Activated naive CD8-positive, alpha-beta T cell treated with anti-CD3 and anti-CD28 coated beads, Interleukin-2, amount 50 U/mL, for 24 hours (primary cell): ENCODE data around the gene CDH4.

ENCODE experiments used
- ATAC-seq: fragments of 150-1000 bp; cut with Tn5 transposase; one replicate; pipeline ENCODE4 v1.10.0; 2021
- DNase-seq: peaks from one replicate; pipeline ENCODE4 v3.0.0; 2021
- H3K27ac Mint-ChIP-seq: one replicate; pipeline ENCODE4 v1.8.0; 2021; ENCODE audit warnings: mild to moderate bottlenecking, mixed read lengths
- H3K27me3 Mint-ChIP-seq: one replicate; pipeline ENCODE4 v1.8.0; 2021; ENCODE audit warnings: mixed read lengths
- H3K36me3 Mint-ChIP-seq: one replicate; pipeline ENCODE4 v1.8.0; 2021; ENCODE audit warnings: low read depth, mixed read lengths
- H3K4me1 Mint-ChIP-seq: one replicate; pipeline ENCODE4 v1.8.0; 2021; ENCODE audit warnings: mixed read lengths
- H3K4me3 Mint-ChIP-seq: one replicate; pipeline ENCODE4 v1.8.0; 2021; ENCODE audit warnings: mild to moderate bottlenecking, moderate library complexity, mixed read lengths
- H3K9me3 Mint-ChIP-seq: one replicate; pipeline ENCODE4 v1.8.0; 2021; ENCODE audit warnings: mixed read lengths

Gene CDH4

DNA sequence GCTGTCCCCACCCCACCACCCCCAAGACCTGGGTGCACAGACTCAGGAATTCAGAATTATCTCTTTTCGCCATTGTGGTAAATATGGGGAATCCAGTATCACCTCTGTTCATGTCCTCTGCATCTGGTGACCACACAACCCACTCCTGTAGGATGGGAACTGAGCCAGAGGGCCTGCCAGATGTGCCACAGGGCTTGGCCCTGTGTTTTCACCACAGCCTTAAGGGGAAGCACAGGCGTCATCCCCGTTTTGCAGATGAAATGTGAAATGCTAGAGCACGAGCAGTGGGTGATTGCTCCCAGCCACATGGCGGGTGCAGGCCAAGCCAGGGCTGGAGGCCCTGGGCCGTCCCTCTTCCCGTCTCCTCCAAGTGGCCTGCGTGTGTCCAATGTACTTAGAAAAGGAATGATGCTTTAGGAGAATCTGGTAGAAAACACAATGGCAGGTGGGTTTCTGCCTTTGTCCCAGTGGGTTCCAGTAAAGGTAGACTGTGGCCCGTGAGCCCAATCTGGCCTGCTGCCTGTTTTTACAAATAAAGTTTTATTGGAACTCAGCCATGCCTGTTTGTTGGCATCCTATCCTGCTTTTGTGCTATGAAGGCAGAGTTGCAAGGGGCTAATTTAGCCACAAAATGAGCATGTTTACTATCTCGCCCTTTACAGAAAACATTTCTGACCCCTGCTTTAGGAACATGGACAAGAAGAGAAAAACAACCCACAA is 309.2 kb downstream of the CDH4 start:
- no peak overlapping the region for H3K4me3 Mint-ChIP-seq
- ATAC-seq (no peak), DNase-seq (no peak)
- no peaks in the 10 kb centered on the region for H3K9me3 Mint-ChIP-seq
- H3K4me1 Mint-ChIP-seq, result no peaks in the 10 kb centered on the region
- no peak overlapping the region for H3K27ac Mint-ChIP-seq
- H3K27me3 Mint-ChIP-seq, result no peaks in the 10 kb centered on the region
- H3K36me3 Mint-ChIP-seq, result no peaks in the 10 kb centered on the region

DNA sequence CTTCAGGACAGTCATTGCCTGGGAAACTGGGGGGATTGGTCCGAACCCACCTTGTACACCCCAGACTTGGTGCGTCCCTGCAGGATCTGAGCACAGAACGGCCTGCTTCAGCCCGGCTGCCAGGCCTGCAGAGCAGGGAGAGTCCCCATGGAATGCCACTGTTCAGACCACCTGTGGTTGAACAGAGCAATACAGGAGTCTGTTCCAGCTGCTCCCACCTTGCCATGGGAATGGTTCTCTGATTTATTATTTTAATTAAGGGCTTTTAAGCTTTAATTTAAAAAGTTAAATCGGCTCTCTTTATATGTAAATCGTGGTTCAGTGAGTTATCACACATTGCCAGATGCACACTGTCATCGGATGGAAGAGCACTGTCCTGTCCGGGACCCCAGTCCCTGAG is 310.4 kb downstream of the CDH4 start:
- H3K36me3 Mint-ChIP-seq, result no peaks in the 10 kb centered on the region
- ATAC-seq (no peak), DNase-seq (no peak)
- no peak overlapping the region for H3K27ac Mint-ChIP-seq
- no peaks in the 10 kb centered on the region for H3K27me3 Mint-ChIP-seq
- no peak overlapping the region for H3K4me3 Mint-ChIP-seq
- H3K4me1 Mint-ChIP-seq, result no peaks in the 10 kb centered on the region
- no peaks in the 10 kb centered on the region for H3K9me3 Mint-ChIP-seq

DNA sequence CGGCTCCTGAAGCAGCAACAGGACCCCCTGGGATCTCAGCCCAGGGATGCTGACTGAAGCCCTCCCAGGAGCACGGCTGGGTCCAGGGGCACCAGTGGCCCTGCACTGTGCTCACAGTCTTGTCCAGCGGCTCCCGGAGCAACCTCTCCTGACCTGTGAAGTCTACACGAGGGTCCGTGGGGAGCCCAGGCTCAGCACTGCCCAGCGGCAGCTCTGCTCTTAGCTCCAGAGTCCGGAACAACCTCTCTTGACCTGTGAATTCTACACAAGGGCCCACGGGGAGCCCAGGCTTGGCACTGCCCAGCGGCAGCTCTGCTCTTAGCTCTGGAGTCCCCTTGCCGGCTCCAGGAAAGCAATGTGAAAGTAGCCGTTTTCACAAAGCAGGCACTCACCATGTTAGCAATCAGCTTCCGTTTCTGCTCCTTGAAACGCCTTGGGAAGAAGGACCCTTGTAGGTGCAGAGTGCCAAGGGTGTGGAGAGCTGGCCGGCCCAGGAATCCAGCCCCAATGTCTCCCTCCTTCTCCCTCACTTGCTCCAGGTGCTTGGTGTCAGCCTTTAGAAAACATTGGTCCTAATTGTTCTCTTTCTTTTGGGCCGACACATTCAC is 310.9 kb downstream of the CDH4 start:
- no peaks in the 10 kb centered on the region for H3K27me3 Mint-ChIP-seq
- H3K27ac Mint-ChIP-seq, result no peak overlapping the region
- no peaks in the 10 kb centered on the region for H3K36me3 Mint-ChIP-seq
- no peaks in the 10 kb centered on the region for H3K9me3 Mint-ChIP-seq
- H3K4me1 Mint-ChIP-seq, result no peaks in the 10 kb centered on the region
- DNase-seq, result no peak
- no peak overlapping the region for H3K4me3 Mint-ChIP-seq
- ATAC-seq, result no peak

DNA sequence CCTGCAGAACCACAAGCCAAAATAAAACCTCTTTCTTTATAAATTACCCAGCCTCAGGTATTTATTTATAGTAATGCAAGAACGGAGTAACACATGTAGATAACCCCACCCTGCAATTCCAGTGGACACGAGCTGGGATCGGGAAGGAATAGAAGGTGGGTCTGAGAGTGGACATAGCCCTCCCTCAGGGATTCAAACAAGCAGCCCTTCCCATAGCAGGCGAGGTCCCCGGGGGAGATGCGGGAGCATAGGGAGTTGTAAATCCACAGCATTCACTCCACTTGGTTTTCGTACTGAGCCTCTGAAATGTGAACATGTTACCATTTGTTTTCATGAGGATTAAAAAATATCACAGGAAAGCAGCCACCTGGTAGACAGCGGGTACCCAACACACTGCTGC is 312.6 kb downstream of the CDH4 start:
- ATAC-seq (no peak), DNase-seq (no peak)
- no peak overlapping the region for H3K27ac Mint-ChIP-seq

DNA sequence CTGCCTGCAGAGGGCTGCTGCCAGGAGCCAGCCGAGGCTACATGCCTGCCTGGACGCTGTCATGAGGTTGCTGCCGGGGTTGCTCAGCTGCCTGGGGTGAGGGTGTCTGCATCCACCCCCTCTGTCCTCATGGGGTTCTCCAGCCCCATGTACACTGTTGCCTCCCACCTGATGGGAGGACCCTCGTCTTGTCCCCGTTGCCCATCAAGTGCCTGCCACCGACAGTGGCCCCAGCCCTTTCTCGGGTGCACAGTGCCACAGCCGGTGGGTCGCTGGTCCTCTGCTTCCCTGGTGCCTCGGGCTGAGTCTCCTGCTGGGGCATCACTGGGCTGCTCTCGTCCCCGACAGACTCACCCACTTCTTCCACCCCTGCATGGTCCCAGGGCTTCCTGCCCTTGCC is 313.7 kb downstream of the CDH4 start:
- Mint-ChIP-seq H3K27ac (no peak overlapping the region), H3K27me3 (no peaks in the 10 kb centered on the region), H3K4me1 (no peaks in the 10 kb centered on the region), H3K36me3 (no peaks in the 10 kb centered on the region), H3K4me3 (no peak overlapping the region), H3K9me3 (no peaks in the 10 kb centered on the region)
- no peak for ATAC-seq
- no peak for DNase-seq

More for the DNA sequence above, 312.6 kb downstream of the CDH4 start:
- Mint-ChIP-seq H3K36me3 (no peaks in the 10 kb centered on the region), H3K27me3 (no peaks in the 10 kb centered on the region), H3K9me3 (no peaks in the 10 kb centered on the region), H3K4me3 (no peak overlapping the region), H3K4me1 (no peaks in the 10 kb centered on the region)

DNA sequence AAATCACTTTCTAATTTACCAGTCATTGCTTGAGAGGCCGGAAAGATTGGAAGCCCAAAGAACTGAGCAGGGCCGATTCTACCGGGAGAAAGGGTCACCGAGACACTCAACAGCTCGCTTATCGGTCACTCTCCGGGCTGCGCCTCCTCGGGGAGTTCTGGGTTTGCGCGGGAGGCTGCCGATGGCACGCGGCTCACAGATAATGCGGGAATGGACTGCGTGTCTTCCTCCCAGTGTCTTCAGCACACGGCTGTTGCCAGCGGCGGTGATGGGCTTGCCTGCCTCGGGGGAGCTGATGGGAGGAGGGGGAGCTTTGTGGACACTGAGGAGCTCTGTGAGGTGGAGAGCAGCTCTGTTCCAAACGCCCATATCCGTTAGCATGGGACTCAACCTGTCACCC is 314.6 kb downstream of the CDH4 start:
- H3K9me3 Mint-ChIP-seq, result no peaks in the 10 kb centered on the region
- H3K27me3 Mint-ChIP-seq, result no peaks in the 10 kb centered on the region
- no peak overlapping the region for H3K27ac Mint-ChIP-seq
- H3K4me3 Mint-ChIP-seq, result no peak overlapping the region
- H3K4me1 Mint-ChIP-seq, result no peaks in the 10 kb centered on the region
- no peak for DNase-seq
- no peak for ATAC-seq
- no peaks in the 10 kb centered on the region for H3K36me3 Mint-ChIP-seq

DNA sequence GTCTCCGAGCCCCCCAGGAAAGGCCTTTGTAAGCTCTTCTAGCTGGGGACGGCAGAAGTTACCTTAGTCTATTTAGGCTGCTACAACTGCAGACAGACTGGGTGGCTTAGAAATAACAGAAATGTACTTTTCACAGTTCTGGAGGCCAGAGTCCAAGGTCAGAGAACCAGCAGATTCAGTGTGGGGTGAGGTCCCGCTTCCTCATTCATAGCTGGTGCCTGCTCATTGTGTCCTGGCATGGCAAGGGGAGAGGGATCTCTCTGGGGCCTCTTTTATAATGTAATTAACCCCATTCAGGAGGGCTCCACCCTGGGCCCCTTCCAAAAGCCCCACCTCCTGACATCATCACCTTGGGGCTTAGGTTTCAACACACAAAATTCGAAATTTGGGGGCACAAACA is 315.1 kb downstream of the CDH4 start:
- H3K4me3 Mint-ChIP-seq, result no peak overlapping the region
- ATAC-seq (no peak), DNase-seq (no peak)
- H3K4me1 Mint-ChIP-seq, result no peaks in the 10 kb centered on the region
- no peaks in the 10 kb centered on the region for H3K9me3 Mint-ChIP-seq
- no peaks in the 10 kb centered on the region for H3K27me3 Mint-ChIP-seq
- no peak overlapping the region for H3K27ac Mint-ChIP-seq
- H3K36me3 Mint-ChIP-seq, result no peaks in the 10 kb centered on the region

DNA sequence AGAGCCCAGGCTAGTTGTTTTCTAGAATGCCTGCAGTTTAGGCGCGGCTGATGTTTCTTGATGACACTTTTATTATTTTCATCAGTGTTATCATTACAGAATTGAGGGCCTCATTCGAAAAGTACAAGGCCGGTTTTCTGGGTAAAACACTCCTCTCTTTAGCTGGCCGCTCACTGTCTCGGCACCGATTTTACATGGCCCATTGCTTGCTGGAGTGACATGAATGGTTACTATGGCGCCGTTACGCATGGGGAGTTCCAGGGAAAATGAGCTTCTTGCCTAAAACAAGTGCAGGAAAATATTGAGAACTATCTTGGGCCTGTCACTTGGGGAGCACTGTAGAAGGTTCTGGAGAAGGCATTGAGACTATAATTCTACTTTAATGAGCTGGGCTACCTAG is 317.8 kb downstream of the CDH4 start:
- ATAC-seq, result no peak
- H3K27me3 Mint-ChIP-seq, result no peaks in the 10 kb centered on the region
- no peak overlapping the region for H3K27ac Mint-ChIP-seq
- no peaks in the 10 kb centered on the region for H3K9me3 Mint-ChIP-seq
- DNase-seq, result no peak
- H3K4me1 Mint-ChIP-seq, result no peaks in the 10 kb centered on the region
- no peaks in the 10 kb centered on the region for H3K36me3 Mint-ChIP-seq
- H3K4me3 Mint-ChIP-seq, result no peak overlapping the region

DNA sequence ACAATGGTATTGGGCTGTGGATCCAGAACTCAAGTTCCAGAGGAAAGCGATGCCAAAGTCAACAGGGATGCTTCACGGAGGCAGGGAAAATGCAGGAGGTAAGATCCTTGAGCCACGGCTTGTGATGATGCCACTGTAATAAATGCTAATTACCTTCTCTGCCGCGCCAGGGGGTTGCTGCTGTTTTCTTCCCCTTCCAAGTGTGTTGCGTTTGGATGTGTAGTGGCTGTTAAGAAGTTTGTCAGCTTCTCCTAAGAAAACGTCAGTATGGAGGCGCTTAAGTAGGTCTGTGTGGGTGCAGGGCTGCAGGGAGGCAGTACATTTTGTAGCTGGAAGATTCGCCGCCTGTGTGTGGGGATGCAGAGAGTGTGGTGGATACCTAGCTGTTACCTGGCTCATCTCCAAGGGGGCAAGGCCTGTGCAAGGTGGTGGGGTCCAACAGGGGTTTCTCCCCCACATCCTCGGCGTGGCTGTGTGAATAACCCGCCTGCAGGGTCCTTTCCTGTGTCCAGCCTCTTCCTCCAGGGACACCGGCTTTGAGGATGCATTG is 318.7 kb downstream of the CDH4 start:
- Mint-ChIP-seq H3K9me3 (no peaks in the 10 kb centered on the region), H3K36me3 (no peaks in the 10 kb centered on the region), H3K4me3 (no peak overlapping the region), H3K27me3 (no peaks in the 10 kb centered on the region), H3K27ac (no peak overlapping the region), H3K4me1 (no peaks in the 10 kb centered on the region)
- ATAC-seq (no peak), DNase-seq (no peak)

DNA sequence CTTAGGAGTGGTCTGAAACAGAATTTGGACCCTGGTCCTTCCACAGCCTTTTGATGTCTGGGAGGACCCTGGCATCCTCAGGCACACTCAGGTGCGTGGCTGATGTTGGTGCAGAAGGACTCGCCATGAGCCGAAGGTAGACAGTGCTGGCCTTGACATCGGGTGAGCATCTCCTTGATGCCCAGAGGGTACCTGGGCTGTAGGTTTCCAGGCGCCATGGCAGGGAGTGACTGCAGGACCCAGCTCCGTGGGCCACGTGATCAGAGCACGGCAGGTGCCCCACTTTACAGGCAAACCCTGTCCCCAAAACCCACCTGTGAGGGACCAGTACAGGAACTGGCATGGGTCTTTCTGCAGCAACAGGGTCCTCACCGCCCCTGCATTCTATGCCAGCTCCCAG is 319.2 kb downstream of the CDH4 start:
- DNase-seq (no peak), ATAC-seq (no peak)
- no peak overlapping the region for H3K4me3 Mint-ChIP-seq
- no peaks in the 10 kb centered on the region for H3K4me1 Mint-ChIP-seq
- H3K27me3 Mint-ChIP-seq, result no peaks in the 10 kb centered on the region
- no peaks in the 10 kb centered on the region for H3K9me3 Mint-ChIP-seq
- H3K36me3 Mint-ChIP-seq, result no peaks in the 10 kb centered on the region
- no peak overlapping the region for H3K27ac Mint-ChIP-seq

DNA sequence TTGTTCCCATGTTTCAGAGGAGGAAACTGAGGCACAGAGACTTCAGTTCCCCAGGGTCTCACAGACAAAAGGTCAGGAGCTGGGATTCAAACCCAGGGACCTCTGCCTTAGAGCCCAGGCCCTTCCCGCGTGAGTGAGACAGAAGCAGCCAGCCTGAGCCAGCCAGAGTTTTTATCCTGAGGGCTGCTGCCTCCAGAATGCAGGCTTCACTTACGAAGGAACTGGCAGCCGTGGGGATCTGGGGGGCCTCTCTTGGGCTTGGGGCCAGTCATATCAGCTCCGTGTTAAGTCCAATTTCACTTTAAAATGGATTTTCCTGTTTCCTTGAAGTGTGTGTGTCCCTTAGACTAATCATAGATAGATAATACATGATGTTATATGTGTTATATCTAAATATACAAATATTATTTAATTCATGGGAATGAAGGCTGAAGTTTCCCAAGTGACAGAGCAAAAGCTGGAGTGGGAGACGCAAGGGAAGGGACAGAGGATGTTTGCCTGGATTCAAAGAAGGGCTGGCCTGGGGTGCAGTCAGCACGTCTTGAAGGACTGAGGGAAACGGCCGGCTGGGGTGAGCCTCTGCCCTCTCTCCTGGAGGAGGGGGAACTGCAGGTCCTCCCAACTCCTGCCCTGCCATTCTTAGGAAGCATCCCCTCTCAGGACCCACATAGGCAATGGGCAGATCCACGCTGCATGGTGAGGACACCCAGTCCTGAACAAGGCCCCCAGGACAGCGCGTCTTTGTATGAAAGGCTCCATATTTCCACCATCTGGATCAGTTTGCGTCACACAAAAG is 320.1 kb downstream of the CDH4 start:
- DNase-seq (no peak), ATAC-seq (no peak)

DNA sequence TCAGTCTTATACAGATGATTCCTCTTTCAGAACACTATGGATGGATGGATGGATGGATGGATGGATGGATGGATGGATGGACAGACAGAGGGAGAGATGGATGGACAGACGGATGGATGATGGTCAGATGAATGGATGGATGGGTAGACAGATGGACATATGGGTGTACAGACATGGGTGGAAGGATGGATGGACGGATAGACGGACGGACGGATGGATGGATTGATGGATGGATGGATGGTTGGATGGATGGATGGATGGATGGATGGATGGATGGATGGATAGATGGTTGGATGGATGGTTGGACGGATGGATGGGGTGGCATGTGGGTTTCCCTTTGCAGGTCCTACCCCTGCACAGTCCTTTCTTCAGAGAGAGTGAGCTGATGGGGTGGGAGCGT is 320.7 kb downstream of the CDH4 start:
- Mint-ChIP-seq H3K27ac (no peak overlapping the region), H3K4me3 (no peak overlapping the region), H3K4me1 (no peaks in the 10 kb centered on the region), H3K36me3 (no peaks in the 10 kb centered on the region), H3K9me3 (no peaks in the 10 kb centered on the region), H3K27me3 (no peaks in the 10 kb centered on the region)
- DNase-seq (no peak), ATAC-seq (no peak)

More for the DNA sequence above, 320.1 kb downstream of the CDH4 start:
- no peaks in the 10 kb centered on the region for H3K4me1 Mint-ChIP-seq
- H3K27ac Mint-ChIP-seq, result no peak overlapping the region
- no peaks in the 10 kb centered on the region for H3K36me3 Mint-ChIP-seq
- no peaks in the 10 kb centered on the region for H3K27me3 Mint-ChIP-seq
- no peak overlapping the region for H3K4me3 Mint-ChIP-seq
- no peaks in the 10 kb centered on the region for H3K9me3 Mint-ChIP-seq

DNA sequence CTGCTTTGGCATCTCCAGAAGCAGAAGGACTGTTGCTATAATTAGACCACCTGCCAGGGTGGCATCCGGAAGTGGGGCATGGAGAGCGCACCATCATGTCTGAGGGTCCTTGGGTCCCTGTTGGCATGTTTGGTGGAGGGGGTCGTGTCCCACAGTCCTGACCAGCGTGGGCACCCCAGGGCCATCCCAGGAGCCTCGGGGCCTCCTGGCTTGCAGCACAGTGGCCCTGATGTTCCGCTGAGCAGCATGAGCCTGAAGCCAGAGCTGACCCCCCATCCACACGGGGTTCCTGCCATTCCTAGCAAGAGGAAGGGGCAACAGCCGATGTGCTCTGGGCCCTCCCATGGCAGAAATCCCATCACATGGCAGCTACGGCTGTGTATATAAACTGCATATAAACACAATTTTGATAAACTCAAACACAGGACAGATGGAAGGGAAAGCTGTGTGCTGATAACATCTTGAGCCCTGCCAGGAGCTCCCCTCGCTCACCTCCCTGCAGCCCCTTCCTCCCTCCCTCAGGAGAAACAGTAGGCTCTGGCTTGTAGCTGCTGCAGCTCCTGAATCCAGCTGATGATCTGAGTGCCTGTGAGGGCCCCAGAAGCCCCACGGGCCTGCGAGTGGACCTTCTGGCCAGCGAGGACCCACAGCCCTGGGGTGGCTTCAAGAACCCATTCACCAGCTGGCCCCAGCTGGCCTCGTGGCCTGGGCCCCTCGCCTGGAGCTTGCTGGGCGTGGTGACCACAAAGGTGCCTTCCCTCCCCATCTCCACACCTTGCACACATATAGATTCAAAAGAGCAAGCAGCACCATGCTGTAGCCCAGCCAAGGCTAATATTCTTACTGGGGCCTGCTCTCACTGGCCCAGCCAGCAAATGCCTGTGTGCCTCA is 321.6 kb downstream of the CDH4 start:
- H3K4me3 Mint-ChIP-seq, result no peak overlapping the region
- no peak overlapping the region for H3K27ac Mint-ChIP-seq
- ATAC-seq (no peak), DNase-seq (no peak)
- H3K36me3 Mint-ChIP-seq, result no peaks in the 10 kb centered on the region
- no peaks in the 10 kb centered on the region for H3K4me1 Mint-ChIP-seq
- H3K27me3 Mint-ChIP-seq, result no peaks in the 10 kb centered on the region
- no peaks in the 10 kb centered on the region for H3K9me3 Mint-ChIP-seq
